ENCODE measurements around the gene TMEM89. TPM values are rescaled to one million over a fixed set of nuclear protein-coding genes. Genes with fewer than 3 reads are reported as not detected.

TMEM89 gene
- not detected in 2 replicates for total RNA-seq

GRCh38 chr3:48621461-48621869 is at the start of gene TMEM89:
TSS of gene TMEM89 (minus strand) at chr3:48621769. CDS start at chr3:48621756, 13 bp downstream.

GRCh38 chr3:48662753-48663488 is 41.4 kb upstream of the TMEM89 start, which contains the start of gene CELSR3:
TSS of gene CELSR3 (minus strand) at chr3:48662886. CDS start at chr3:48662634, 252 bp downstream.

GRCh38 chr3:48635222-48636021 is 13.9 kb upstream of the TMEM89 start, which contains the start of gene SLC26A6:
TSS of gene SLC26A6 (minus strand) at chr3:48635461. CDS start at chr3:48635393, 68 bp downstream.

GRCh38 chr3:48609088-48610005 is 12.2 kb downstream of the TMEM89 start, which contains the start of gene UQCRC1:
TSS of gene UQCRC1 (minus strand) at chr3:48609646. CDS start at chr3:48609620, 26 bp downstream.

GRCh38 chr3:48595075-48595525 is 26.5 kb downstream of the TMEM89 start, which contains the start of gene COL7A1:
TSS of gene COL7A1 (minus strand) at chr3:48595329. CDS start at chr3:48595159, 170 bp downstream.

Other genes starting within 250 kb of the TMEM89 start
- not detected in 2 replicates for gene FBXW12, start 249.6 kb downstream of the TMEM89 start, total RNA-seq
- 108 and 120 TPM in 2 replicates for gene PLXNB1, start 191.7 kb downstream of the TMEM89 start, total RNA-seq
- 22.7 and 31.3 TPM in 2 replicates for gene CCDC51, start 181.7 kb downstream of the TMEM89 start, total RNA-seq
- gene TMA7, start 181.5 kb downstream of the TMEM89 start, total RNA-seq, result 468 and 669 TPM in 2 replicates
- 8.9 and 9.0 TPM in 2 replicates for gene ATRIP, start 175.0 kb downstream of the TMEM89 start, total RNA-seq
- 144 and 159 TPM in 2 replicates for gene SHISA5, start 117.6 kb downstream of the TMEM89 start, total RNA-seq
- gene PFKFB4, start 65.0 kb downstream of the TMEM89 start, total RNA-seq, result 20.5 and 24.5 TPM in 2 replicates
- 14.4 and 15.2 TPM in 2 replicates for gene UCN2, start 58.0 kb downstream of the TMEM89 start, total RNA-seq
- gene COL7A1, start 26.4 kb downstream of the TMEM89 start, total RNA-seq, result 294 and 341 TPM in 2 replicates
- gene UQCRC1, start 12.1 kb downstream of the TMEM89 start, total RNA-seq, result 452 and 505 TPM in 2 replicates
- gene SLC26A6, start 13.7 kb upstream of the TMEM89 start, total RNA-seq, result 34.7 and 59.2 TPM in 2 replicates
- 0.60 and 1.1 TPM in 2 replicates for gene CELSR3, start 41.1 kb upstream of the TMEM89 start, total RNA-seq
- gene NCKIPSD, start 64.1 kb upstream of the TMEM89 start, total RNA-seq, result 25.2 and 34.8 TPM in 2 replicates
- gene IP6K2, start 95.5 kb upstream of the TMEM89 start, total RNA-seq, result 86.9 and 103 TPM in 2 replicates
- gene PRKAR2A, start 226.1 kb upstream of the TMEM89 start, total RNA-seq, result 35.0 and 41.8 TPM in 2 replicates

Data from airway epithelial cell (primary cell).